Lung microvascular endothelial cell (primary cell): ENCODE results near the gene STAC2. TPM values are rescaled to one million over a fixed set of nuclear protein-coding genes. Genes with fewer than 3 reads are reported as not detected.

Experiments
- DNase-seq, 2 donors: peaks; one replicate each; pipeline versions ENCODE4 v3.0.0 to v3.0.0-alpha.2; 2010; ENCODE audit warnings: low read depth in 2 of 2
- total RNA-seq: library from RNA; depleted of rRNA; stranded (reverse); fragments of >200 nt; gene quantifications from 2 replicates; pipeline ENCODE4 v1.2.1, GENCODE V29; 2014

STAC2 gene
- total RNA-seq, 1 donor from 2014 or later: not detected

DNA sequence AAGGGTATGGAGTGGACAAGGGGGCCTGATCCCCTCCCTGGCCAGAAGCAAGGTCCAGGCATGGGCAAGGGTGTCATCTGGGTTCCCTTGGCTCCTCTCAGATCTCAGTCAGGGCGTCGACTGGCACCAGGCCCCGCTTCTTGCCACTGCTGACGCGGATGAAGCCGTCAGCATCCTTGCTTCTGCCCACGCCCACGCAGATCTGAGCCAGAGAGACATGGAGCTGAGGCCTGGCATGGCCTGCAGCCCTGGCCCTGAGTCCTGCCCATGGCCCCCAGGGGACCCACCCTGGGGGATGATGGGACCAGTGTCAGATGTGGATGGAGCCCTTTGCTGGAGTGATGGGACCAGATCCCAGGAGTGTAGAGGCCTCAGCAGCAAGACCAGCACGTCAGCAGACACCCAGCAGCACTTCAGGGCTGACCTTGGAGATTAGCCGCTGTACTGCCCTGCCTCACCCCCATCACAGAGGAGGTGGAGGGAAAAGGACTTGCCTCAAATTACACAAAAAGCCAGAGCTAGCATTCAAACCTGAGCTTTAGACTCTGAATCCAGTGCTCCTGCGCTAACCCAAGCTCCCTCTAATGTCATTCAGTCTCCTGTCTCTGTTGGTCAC, 13.4 kb downstream of the STAC2 start:
- DNase-seq: no peak

DNA sequence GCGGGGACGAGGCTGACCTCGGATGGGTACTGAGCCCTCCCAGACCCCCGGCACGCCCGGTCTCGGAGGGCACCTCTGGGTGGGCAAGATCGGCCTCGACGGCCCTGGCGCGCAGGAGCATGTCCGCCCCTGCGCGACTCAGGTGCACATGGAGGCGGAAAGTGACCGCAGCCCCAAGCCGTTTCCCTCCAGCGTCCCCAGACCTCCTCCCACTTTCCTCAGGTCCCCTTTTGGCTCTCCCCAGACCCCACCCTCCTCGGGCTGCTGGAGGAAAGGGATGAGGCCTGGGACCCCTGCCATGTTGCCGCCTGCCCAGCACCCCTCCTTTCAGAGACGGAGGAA, 15.7 kb downstream of the STAC2 start:
- no peak for DNase-seq

DNA sequence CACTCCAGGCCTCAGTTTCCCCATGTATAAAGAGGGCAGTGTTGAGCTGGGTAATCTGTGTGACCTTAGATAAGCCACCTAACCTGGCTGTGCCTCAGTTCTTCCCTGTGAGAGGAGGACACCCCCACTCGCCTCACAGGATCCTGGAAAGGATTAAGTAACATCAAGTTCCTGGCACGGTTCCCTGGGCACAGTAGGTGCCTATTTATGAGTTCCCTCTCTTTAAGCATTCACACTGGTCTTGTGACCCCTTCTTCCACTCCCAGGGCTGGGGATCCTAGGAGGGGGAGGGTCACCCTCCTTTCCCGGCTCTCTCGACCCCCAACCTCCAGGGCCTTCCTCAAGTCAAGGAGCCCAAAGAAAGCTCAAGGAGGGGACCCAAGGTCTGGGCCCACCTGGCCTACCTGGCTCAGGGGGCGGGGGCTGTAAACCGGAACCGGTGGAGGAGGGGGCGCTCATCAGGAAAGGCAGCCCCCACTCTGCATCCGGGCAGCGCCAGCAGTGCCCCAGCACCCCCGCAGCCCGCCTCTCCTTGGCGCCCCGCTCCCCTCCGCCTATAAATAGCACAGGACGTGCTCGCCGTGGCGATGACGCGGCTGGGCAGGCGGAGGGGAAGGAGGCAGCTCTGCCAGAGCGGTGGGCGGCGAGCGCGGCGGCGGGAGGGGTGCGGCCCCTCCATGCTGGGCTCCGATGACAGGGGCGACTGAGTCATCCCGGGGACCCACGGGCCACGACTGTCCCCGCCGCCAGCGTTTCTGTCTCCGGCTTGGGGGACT, 16.2 kb downstream of the STAC2 start:
- peak; percentile 43 to 48 for DNase-seq

DNA sequence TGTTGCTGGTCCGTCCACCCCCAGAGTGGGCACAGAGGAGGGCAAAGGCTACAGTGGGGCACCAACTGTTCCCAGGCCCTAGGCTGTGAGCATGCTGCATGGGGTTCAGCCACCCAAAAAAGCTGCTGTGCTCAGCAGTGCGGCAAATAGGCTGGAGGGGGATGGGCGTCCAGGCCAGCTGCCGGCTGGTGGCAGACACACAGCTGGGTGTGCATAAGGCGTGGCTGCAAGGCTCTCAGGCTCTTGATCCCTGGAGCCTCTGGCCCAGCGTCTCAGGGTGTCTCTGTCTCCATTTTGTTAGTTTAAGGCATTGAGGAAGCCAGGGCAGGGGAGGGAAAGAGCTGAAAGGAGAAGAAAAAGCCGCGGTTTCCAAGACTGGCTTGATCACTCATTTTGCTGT, 16.9 kb downstream of the STAC2 start:
- DNase-seq: no peak

DNA sequence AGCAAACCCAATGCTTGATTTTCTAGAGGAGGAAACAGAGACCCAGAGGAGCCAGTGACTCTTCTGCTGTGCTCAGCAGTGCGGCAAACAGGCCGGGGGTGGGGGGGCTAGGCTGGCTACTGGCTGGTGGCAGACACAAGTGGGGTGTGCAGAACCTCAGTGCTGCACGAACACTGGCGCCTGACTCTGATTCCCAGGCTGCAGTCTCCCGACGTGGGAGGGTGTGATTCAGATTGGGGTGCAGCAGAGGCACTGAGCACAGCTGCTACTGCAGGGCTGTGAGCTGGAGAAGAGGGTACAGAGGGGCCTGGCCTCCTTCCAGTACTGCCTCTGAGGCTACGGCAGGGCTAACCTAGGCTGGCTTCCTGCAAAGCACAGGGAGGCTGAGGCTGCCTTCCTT, 17.6 kb downstream of the STAC2 start:
- DNase-seq: no peak

DNA sequence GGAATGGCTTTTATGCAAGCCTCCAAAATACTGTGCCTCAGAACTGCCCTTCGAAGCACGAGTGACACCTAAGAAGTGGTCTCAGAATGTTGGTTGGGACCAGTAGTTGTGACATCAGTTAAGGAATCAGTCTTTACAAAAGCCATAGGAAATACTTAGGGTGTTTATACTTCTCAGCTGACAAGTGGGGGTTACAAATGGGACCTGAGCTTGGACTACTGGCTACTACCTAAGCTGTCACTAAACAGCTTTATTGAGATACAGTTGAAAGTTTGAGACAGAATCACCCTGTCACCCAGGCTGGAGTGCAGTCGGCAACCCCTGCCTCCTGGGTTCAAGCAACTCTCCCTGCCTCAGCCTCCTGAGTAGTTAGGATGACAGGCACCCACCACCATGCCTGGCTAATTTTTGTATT, 20.6 kb downstream of the STAC2 start:
- no peak for DNase-seq

DNA sequence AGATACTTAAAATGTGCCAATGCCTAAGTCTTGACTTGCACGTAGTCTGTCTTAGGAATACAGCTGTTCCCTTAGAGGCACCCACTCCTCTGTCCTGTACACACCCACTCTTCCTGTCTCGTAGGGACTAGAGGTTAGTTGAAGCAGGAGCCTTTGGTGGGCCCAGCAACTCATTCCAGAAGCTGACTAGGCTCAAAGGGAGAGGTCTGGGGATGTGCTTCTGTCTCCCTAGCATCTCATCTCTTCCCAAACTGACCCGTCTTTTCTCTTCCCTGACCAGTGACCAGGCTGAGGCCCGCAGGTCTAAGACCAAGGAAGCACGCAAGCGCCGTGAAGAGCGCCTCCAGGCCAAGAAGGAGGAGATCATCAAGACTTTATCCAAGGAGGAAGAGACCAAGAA, 21.5 kb downstream of the STAC2 start:
- DNase-seq: no peak

DNA sequence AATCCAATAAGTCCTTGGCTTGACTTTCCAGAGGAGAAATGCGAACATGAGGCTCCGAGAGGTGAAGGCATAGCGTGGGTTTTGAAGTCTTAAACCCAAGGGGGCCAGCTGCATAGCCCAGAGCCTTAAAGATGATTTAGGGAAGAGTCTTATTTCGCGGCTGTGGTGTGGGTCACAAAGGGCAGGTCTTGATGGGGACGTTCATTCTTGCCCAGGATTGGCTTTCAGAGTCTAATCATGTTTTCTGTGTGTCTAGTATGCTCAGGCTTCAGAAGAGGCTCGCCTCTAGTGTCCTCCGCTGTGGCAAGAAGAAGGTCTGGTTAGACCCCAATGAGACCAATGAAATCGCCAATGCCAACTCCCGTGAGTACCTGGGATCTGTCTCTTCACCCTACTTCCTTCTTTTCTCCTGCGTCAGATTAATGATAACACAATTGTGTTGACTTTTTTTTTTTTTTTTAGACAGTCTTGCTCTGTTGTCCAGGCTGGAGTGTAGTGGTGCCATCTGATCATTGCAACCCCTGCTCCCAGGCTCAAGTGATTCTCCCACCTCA, 24.7 kb downstream of the STAC2 start:
- no peak for DNase-seq

DNA sequence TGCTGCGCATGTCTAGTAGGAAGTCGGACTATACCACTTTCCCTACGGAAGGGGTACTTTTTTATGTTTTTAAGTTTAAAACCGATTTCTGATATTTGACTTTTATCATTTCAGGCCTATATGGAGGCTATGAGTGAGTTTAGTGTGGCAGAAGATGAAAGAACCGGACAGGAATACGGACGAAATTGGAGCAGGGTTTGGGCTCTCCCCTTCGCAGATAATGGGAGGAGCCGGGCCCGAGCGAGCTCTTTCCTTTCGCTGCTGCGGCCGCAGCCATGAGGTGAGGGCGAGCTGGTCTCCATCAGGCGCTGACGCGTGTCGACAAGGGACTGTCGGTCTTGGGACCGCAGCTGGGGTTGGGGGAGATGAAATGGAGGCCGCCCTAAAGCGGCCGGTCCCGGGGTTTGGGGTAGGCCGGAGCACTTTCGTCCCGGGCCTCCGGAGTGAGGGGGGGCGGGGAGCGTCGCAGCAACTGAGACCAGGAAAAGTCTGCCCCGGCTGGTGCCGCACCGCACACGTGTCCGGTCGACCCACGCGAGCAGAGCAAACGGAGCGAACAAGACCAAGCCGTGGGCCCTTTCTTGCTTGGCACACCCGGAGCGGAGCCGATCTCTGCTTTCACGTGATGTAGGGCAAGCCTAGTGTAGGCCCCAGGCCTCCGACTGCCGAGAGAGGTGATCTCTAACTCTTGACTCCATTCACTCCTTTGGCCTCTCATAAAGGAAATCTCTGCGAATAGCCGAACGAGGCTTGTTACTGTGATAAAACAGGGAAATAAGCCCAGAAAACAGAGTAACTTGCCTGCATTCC, 25.5 kb downstream of the STAC2 start, which contains the start of gene RPL19:
Gene RPL19 (plus strand): TSS at position 214 of the 810 bp plus-strand sequence. CDS start 62 bp downstream, at position 276.
- DNase-seq: peak in 1 of 2 donors; percentile 63

DNA sequence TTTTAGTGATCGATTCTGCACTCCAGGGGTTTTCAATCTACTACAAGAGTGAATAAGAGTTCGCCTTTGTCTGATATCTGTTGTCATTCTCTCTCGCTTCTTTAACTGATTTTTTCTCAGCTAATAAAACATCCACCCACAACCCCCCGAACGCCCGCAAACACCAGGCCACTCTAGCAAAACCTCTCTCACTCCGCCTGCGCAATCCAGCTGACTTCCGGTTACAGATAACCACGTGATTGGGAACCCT, 26.0 kb downstream of the STAC2 start:
- peak; percentile 95 to 97 for DNase-seq

DNA sequence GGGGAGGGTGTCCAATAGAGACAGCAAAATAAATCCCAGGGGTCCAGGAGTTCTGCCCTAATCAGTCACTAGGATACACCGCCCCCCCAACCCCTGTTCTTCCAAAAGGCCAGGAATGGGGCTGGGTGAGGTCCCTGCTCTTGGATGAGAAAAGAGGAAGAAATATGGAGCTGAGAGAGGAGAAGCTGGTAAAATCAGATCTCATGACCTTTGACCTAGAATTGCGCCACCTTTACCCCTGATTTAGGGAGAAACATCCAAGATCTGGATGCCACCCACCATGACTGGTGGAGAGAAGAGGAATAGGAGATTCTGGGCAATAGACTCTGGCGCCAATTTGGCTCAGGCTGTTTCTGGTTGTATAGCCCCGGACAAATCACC, 27.6 kb downstream of the STAC2 start:
- DNase-seq: no peak

DNA sequence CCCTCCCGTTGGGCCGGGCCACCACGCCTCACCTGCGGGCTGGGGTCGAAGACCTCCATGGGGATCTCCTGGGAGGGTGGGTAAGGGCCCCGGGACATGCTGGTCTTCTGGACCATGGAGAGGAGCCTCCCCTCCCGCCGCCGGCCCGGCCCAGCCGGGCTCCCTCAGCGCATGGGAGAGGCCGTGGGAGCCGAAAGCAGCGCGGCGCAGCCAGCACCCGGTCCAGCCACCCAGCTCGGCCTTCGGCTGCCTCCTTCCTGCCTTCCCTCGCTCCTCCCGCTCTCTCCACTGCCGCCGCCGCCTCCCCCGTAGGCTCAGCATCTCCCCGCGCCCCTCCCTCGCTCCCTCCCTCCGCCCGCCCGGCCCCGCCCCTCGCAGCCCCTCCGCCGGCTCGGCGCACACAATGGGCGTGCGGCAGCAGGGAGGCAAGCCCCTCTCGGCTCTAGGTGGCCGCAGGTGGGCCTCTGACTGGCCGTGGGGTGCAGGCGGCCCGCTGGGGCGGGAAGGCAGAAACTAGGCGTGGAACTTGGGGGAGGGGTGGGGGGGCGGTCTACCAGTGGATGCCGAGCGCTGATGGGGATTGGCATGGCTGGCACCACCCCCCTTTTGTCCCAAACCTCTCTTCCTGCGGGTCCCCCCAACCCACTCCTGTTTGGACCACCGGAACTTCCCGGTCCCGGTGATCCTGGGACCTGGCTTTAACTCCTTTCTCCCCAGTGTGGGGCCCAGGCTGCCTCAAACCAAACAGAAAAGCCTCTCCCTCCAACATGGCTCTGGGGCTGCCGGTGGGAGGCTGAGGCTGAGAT, 28.2 kb downstream of the STAC2 start, which contains the start of gene CACNB1:
Gene CACNB1 (minus strand): TSS at position 290 of the 806 bp plus-strand sequence. CDS start 174 bp downstream, at position 116.
- DNase-seq: peak; percentile 53 to 64

DNA sequence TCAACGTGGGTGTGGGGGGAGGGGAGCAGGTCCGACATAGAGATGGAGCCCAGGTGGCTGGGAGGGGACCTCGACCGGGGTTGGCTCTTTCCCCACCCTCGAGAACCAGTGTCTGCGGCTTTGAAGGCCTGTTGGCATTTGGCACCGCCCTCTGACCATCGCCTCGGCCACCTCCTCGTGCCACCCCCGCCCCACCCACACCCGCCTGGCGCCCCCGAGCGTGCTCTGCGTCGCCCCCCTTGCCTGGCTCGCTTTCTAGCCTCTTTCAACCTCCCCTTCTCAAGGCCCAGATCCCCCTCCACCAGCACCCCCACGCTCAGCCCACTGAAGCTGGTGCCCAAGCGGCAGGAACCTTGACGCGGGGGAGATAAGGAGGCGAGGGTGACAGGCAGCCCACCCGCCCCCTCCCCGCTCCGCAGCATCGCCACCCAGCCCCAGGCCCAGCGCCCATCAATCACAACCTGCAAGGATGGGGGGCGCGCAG, 28.9 kb downstream of the STAC2 start:
- DNase-seq: no peak

DNA sequence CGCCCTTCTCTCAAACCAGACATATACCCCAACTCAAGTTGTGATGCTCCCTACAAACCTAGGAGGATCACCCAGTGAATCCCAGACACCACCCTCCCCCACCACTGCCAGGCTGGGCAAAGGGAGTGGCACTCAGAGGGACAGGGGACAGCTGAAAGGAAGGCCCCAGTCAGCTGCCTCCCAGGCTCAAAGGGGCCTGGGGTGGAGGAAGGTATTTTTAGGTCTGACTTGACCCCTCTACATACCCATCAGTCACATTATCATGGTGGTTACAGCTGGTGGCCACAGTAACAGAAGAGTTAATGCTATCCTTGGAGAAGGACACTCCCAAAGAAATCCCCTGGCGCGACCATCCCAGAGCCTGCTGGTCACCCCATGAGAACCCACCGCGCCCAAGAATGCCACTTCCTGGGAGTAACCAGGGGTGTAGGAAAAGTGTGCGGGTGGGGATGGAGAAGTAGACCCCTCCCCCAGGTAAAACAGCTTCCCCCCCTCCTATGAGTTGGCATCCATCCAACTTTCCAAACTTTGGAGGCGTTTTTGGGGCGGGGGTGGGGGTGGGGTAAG, 29.4 kb downstream of the STAC2 start:
- no peak for DNase-seq

DNA sequence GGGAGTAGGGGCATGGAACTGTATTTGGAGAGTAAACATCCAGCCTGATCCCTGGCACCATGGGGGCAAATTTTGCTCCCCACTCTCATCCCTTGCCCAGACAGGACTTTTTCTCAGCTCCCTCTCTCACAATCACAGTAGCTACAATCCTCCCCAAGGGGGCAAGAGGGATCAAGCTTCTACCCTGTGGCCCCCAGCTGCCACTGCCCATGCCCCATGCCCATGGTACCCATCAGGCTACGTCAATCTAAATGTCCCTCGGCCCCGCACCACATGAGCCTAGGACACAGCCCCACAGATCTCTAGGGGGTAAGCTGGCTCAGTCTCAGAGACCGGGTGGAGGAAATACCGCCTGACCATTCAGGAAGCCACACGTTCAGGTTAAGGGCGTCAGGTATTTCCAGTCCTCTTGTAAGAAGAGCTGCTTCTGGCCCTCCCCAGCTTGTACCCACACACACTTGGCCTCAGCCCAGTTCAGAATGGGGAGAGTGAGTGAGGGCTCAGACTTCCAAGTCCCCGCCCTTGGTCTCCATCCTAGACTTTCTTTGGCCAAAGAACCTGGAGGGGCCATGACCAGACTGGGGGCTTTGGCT, 30.1 kb downstream of the STAC2 start:
- no peak for DNase-seq

DNA sequence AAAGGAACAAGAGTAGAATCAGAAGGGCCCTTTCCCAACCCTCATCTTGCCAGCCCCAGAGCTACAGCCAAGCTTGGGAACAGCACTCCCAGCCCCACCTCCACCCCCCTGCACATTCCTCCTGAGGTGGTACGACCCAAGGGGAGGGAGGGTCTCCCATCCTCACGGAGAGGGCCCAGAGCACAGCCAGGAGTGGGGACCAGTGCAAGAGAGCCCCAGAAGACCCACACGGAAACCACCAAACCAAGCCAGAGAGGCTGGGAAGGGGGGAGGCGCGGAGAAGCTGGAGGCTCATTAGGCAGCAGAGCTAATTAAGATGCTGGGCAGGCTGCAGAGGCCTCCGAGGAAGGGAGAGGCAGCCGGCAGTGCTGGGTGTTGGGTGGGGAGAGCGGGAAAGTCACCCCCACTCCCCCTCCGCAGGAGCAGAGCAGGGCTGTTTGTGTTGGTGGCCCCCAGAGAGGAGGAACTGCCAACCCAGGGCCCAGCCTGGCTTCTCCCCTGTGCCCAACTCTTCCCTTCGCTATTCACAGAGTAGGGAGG, 30.7 kb downstream of the STAC2 start:
- DNase-seq: no peak

DNA sequence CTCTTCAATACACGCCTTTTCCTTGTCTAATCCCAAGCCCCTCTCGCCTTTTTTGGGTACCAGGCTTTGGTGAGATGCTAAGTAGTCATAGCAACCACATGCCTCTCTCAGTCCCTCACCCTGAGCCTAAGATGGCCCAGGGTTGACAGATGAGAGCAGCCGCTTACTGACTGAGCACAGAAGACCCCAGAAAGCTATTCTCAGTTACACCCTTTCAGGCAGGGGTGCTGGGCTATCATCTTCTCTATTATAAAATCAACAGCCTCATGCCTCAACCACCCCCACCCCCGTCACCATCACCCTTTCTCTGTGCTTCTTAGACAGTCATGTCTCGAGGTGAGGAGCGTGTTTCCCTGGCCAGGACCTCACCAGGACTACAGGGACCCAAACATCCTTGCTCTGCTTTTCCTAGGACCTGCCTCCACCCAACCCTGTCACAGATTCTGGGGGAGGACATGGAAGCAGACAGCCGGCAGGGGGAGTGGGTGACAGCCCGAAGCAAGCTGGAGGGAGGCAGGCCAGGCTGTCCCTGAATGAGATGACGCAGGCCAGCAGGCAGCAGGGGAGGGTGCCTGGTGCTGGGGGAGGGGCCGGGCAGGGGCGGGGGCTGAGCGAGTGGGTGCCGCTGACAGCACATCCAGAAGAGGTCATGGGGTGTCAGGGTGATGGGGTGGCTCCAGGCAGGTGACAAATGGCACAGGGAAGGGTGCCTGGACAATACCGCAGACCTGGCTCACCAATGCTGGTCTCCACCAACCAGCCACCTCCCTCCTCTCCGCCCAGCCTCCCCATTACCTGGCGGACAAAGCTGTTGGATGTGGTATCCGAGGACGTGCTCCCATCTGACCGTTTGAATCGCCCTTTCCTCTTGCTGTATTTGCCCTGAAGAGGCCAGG, 31.4 kb downstream of the STAC2 start:
- peak; percentile 65 to 71 for DNase-seq

DNA sequence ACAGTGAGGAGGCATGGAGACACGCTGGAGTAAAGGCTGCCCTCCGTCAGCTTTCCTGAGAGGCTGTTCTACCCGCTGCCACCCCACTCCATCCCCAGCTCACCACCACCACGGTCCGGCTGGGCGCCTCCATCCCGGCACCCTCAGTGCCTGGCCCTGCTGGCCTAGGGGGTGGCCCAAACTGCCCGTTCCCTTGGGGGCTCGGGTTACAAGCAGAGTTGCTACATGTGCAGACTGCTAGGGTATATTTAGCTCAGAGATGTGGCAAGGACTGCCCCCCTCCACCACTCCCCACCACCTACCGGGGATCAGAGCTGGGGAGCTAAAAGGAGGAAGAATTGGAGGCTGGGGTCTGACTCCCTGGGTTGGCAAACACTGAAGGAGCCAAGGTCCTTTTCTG, 32.4 kb downstream of the STAC2 start:
- no peak for DNase-seq

DNA sequence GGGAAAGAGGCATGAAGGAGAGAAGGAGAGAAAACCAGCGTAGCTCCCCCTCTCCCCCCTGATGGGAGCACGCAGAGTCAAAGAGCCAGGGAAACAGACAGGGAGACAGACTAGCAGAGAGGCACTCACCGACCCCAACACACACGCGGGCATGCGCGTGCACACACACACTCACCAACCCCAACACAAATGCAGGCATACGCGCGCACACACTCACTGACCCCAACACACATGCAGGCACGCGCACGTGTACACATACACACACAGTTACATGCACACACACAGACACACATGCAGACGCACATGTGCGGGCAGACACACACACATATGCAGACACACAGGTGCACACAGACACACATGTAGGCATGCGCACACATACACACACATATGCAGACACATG, 32.8 kb downstream of the STAC2 start:
- no peak for DNase-seq
